Activated CD4-positive, alpha-beta memory T cell treated with anti-CD3 and anti-CD28 coated beads for 36 hours (primary cell): Measurements from ENCODE around the gene COQ10A. TPM values are rescaled to one million over a fixed set of nuclear protein-coding genes. Genes with fewer than 3 reads are reported as not detected.

Source experiments
- CTCF ChIA-PET: fragments of 350-600 bp; sonication (Branson Sonifier 250); formaldehyde crosslinking; loops from one replicate; lab custom pipeline; 2021; ENCODE audit warnings: antibody characterized with exemption, inconsistent platforms; lab: Charles Lee
- POLR2A ChIA-PET: fragments of 350-600 bp; sonication (Branson Sonifier 250); formaldehyde crosslinking; loops from one replicate; lab custom pipeline; 2021; ENCODE audit warnings: antibody characterized with exemption; lab: Charles Lee
- DNase-seq: peaks from one replicate; pipeline ENCODE4 v3.0.0-alpha.2; 2020
- H3K27ac Mint-ChIP-seq: one replicate; pipeline ENCODE4 v1.8.0; 2021; ENCODE audit warnings: mixed read lengths
- H3K27me3 Mint-ChIP-seq: one replicate; pipeline ENCODE4 v1.8.0; 2021; ENCODE audit warnings: mixed read lengths
- H3K36me3 Mint-ChIP-seq: one replicate; pipeline ENCODE4 v1.8.0; 2021; ENCODE audit warnings: mixed read lengths
- H3K4me1 Mint-ChIP-seq: one replicate; pipeline ENCODE4 v1.8.0; 2021; ENCODE audit warnings: low read depth, mixed read lengths
- H3K4me3 Mint-ChIP-seq: one replicate; pipeline ENCODE4 v1.8.0; 2021; ENCODE audit warnings: mild to moderate bottlenecking, mixed read lengths
- H3K9me3 Mint-ChIP-seq: one replicate; pipeline ENCODE4 v1.8.0; 2021; ENCODE audit warnings: mixed read lengths
- intact Hi-C: fragments of 100-400 bp; cut with micrococcal nuclease; formaldehyde crosslinking; loops from one replicate; pipeline ENCODE4 v1.15.1; 2023
- total RNA-seq, 2 experiments: library from RNA; stranded (reverse); gene quantifications; one replicate each; pipeline ENCODE4 v1.2.3, GENCODE V29; 2021

COQ10A gene
- total RNA-seq = 1 to 10 TPM; 6.3 to 7.0 TPM

DNA sequence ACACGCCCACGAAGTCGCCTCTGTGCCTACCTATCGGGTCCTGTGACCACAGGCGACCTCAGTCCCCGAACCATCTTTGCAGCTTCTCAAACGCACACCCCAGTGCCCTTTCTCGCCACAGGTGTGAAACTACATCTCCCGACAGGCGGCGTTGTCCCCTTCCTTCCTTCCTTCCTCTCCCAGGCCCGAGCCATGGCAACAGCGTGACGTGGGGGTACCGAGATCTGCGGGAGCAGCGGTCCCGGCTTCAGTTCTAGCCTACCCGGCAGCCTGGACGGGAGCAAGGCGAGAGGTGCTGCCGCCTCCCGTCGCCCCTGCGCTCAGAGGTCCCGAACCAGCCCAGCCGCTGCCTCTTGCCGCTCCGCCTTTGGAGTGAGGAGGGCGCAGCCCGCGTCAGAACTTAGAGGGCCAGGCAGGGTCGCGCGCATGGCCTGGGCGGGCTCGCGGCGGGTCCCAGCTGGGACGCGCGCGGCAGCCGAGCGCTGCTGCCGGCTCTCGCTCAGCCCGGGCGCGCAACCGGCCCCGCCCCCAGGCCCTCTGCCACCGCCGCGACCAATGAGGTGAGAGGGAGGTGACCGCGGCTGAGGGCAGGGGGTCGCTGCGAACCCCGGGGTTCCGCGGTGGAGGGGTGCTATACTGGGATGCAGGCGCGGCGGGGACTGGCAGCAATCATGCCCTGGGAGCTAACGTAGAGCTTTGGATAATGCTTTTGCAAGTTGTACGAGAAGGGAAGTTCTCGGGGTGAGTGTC is at the start of gene COQ10A:
Gene COQ10A, plus strand, starts transcription at position 250 of the 750 bp plus-strand sequence. Its CDS starts 177 bp downstream, at position 427.
- Mint-ChIP-seq H3K4me3 (peak within 1 kb of the TSS; percentile 88), H3K4me1 (peaks cover 20% of the 10 kb centered on the region), H3K27ac (peak within 1 kb of the TSS; percentile 79), H3K27me3 (no peaks in the 10 kb centered on the region), H3K9me3 (no peaks in the 10 kb centered on the region), H3K36me3 (peaks cover 5% of the 10 kb centered on the region)
- ChIA-PET CTCF (interaction anchor here (0.6 to 2.4 kb wide), 17 partner anchors 10 to 519 kb away, joined by 3 to 21 read pairs (median 5); partner anchors contain the start of genes ANKRD52, CNPY2, SMARCC2 and ZC3H10), POLR2A (interaction anchor here (0.6 to 1.6 kb wide), 8 partner anchors 9 to 78 kb away, joined by 3 to 5 read pairs (median 4); partner anchors contain the start of genes ANKRD52, CNPY2 and RNF41)
- DNase-seq = peak; percentile 91
- intact Hi-C loops = loop anchor here (1.0 to 2.0 kb wide), 4 partner anchors 9 to 201 kb away; partner anchors contain the start of genes ANKRD52, CS and SPRYD4

GRCh38 chr12:56219840-56220239 is 46.9 kb upstream of the COQ10A start:
- Mint-ChIP-seq H3K27ac (no peak overlapping the region), H3K27me3 (no peaks in the 10 kb centered on the region), H3K4me1 (peaks cover 30% of the 10 kb centered on the region), H3K36me3 (peaks cover 9% of the 10 kb centered on the region), H3K9me3 (no peaks in the 10 kb centered on the region), H3K4me3 (no peak overlapping the region)
- no peak for DNase-seq
- intact Hi-C loops = loop anchor here (5.0 to 10.0 kb wide), 4 partner anchors 37 to 403 kb away; partner anchors contain the start of genes ANKRD52, ORMDL2, RAB5B and RPS26
- ChIA-PET CTCF (interaction anchor here (0.6 to 4.0 kb wide), 3 partner anchors 13 to 173 kb away, joined by 3 to 50 read pairs (median 33); partner anchors contain the start of gene SMARCC2), POLR2A (no interaction called here)

DNA sequence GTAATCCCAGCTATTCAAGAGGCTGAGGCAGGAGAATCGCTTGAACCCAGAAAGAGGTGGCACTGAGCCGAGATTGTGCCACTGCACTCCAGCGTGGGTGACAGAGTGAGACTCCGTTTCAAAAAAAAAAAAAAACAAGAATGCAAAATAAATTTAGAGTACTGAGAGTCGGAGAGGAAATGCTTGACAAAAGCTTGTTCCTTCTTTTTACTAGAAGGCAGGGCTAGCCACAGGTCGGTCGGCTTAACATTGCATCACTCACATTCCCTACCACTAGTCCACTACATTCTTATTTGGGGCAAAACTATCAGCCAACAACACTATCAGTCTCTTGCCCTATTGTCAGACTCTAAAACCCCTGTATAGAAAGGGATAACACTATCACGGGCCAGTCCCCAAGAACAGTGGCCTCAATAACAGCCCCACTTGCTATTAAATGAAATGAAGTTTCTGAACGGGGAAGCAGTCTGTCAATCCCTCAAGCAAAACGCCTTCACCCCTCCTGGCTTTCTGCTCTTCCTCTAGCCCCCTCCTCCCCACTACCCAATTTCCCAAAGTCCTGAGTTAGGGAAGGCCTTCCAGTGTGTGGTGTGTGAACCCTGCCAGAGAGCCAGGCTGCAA is 46.0 kb upstream of the COQ10A start:
- no peaks in the 10 kb centered on the region for H3K9me3 Mint-ChIP-seq
- H3K27me3 Mint-ChIP-seq = no peaks in the 10 kb centered on the region
- H3K36me3 Mint-ChIP-seq = peaks cover 6% of the 10 kb centered on the region
- ChIA-PET CTCF (interaction anchor here (0.6 to 4.0 kb wide), 12 partner anchors 14 to 243 kb away, joined by 3 to 50 read pairs (median 8); partner anchors contain the start of genes ANKRD52, MYL6, MYL6B and SMARCC2), POLR2A (interaction anchor here (0.6 to 3.0 kb wide), 5 partner anchors 11 to 113 kb away, joined by 3 to 20 read pairs (median 10); partner anchors contain the start of genes ANKRD52, ESYT1, PAN2 and ZC3H10)
- peak overlapping the region; percentile 16 for H3K27ac Mint-ChIP-seq
- intact Hi-C loops = loop anchor here (5.0 to 10.0 kb wide), 4 partner anchors 37 to 403 kb away; partner anchors contain the start of genes ANKRD52, ORMDL2, RAB5B and RPS26
- peak overlapping the region; percentile 96 for H3K4me3 Mint-ChIP-seq
- DNase-seq = no peak
- peaks cover 36% of the 10 kb centered on the region for H3K4me1 Mint-ChIP-seq

GRCh38 chr12:56221232-56221756 is 45.4 kb upstream of the COQ10A start:
- H3K9me3 Mint-ChIP-seq = no peaks in the 10 kb centered on the region
- peak overlapping the region; percentile 96 for H3K4me3 Mint-ChIP-seq
- DNase-seq = no peak
- CTCF ChIA-PET = interaction anchor here (0.6 to 4.0 kb wide), 20 partner anchors 8 to 1181 kb away, joined by 3 to 50 read pairs (median 6); partner anchors contain the start of genes ANKRD52, MYL6, MYL6B and PA2G4
- H3K4me1 Mint-ChIP-seq = peaks cover 36% of the 10 kb centered on the region
- POLR2A ChIA-PET = interaction anchor here (0.6 to 3.0 kb wide), 12 partner anchors 10 to 248 kb away, joined by 3 to 20 read pairs (median 6); partner anchors contain the start of genes ANKRD52, CNPY2, ESYT1 and PAN2
- peaks cover 9% of the 10 kb centered on the region for H3K36me3 Mint-ChIP-seq
- H3K27ac Mint-ChIP-seq = peak overlapping the region; percentile 96
- intact Hi-C loops = loop anchor here (5.0 to 10.0 kb wide), 4 partner anchors 36 to 404 kb away; partner anchors contain the start of genes ANKRD52, ORMDL2, RAB5B and RPS26
- no peaks in the 10 kb centered on the region for H3K27me3 Mint-ChIP-seq

- intact Hi-C loops = loop anchor here (2.0 to 10.0 kb wide), 6 partner anchors 15 to 405 kb away; partner anchors contain the start of genes ANKRD52, MYL6B, ORMDL2 and RAB5B
- Mint-ChIP-seq H3K9me3 (no peaks in the 10 kb centered on the region), H3K27me3 (no peaks in the 10 kb centered on the region), H3K36me3 (peaks cover 6% of the 10 kb centered on the region), H3K4me3 (peak within 1 kb of the TSS; percentile 96), H3K4me1 (peaks cover 33% of the 10 kb centered on the region), H3K27ac (peak within 1 kb of the TSS; percentile 96)
- POLR2A ChIA-PET = interaction anchor here (0.8 to 3.0 kb wide), 17 partner anchors 19 to 248 kb away, joined by 3 to 20 read pairs (median 4); partner anchors contain the start of genes ANKRD52, CNPY2, ESYT1 and MYL6B
- DNase-seq = peak; percentile 95
- CTCF ChIA-PET = interaction anchor here (0.6 to 4.0 kb wide), 25 partner anchors 9 to 1181 kb away, joined by 3 to 50 read pairs (median 4); partner anchors contain the start of genes ANKRD52, ESYT1, MYL6 and MYL6B
Measured at GRCh38 chr12:56221757-56222530, 44.8 kb upstream of the COQ10A start, which contains the start of gene RNF41. RNF41 (minus strand) TSS chr12:56221922; CDS start chr12:56214047, 7,875 bp downstream.

- Mint-ChIP-seq H3K36me3 (peaks cover 9% of the 10 kb centered on the region), H3K27me3 (no peaks in the 10 kb centered on the region), H3K4me3 (peak overlapping the region; percentile 96), H3K4me1 (peaks cover 33% of the 10 kb centered on the region), H3K9me3 (no peaks in the 10 kb centered on the region), H3K27ac (peak overlapping the region; percentile 96)
- POLR2A ChIA-PET = interaction anchor here (0.8 to 3.0 kb wide), 15 partner anchors 19 to 249 kb away, joined by 3 to 20 read pairs (median 4); partner anchors contain the start of genes ANKRD52, ESYT1, MYL6B and PA2G4
- intact Hi-C loops = loop anchor here (2.0 to 10.0 kb wide), 6 partner anchors 16 to 405 kb away; partner anchors contain the start of genes ANKRD52, MYL6B, ORMDL2 and RAB5B
- DNase-seq = no peak
- CTCF ChIA-PET = interaction anchor here (0.6 to 4.0 kb wide), 22 partner anchors 9 to 283 kb away, joined by 3 to 50 read pairs (median 4); partner anchors contain the start of genes ANKRD52, ESYT1, MYL6 and PA2G4
Measured at GRCh38 chr12:56222531-56222895, 44.2 kb upstream of the COQ10A start.

GRCh38 chr12:56223571-56224101 is 43.1 kb upstream of the COQ10A start:
- peak overlapping the region; percentile 80 for H3K27ac Mint-ChIP-seq
- no peaks in the 10 kb centered on the region for H3K9me3 Mint-ChIP-seq
- H3K4me3 Mint-ChIP-seq = peak overlapping the region; percentile 87
- peaks cover 9% of the 10 kb centered on the region for H3K36me3 Mint-ChIP-seq
- H3K4me1 Mint-ChIP-seq = peaks cover 33% of the 10 kb centered on the region
- intact Hi-C loops = loop anchor here (1.0 to 10.0 kb wide), 11 partner anchors 11 to 406 kb away; partner anchors contain the start of genes ANKRD52, MYL6B, ORMDL2 and RAB5B
- no peak for DNase-seq
- no peaks in the 10 kb centered on the region for H3K27me3 Mint-ChIP-seq
- ChIA-PET POLR2A (interaction anchor here (0.7 kb wide), 1 partner anchor 105 kb away, joined by 3 read pairs; the partner anchor contains the start of gene ZC3H10), CTCF (interaction anchor here (2.7 to 4.0 kb wide), 3 partner anchors 16 to 240 kb away, joined by 12 to 50 read pairs (median 33); partner anchors contain the start of gene SMARCC2)

GRCh38 chr12:56224102-56224701 is 42.5 kb upstream of the COQ10A start, which contains the start of gene NABP2:
NABP2 (plus strand) TSS chr12:56224342; CDS start chr12:56224857, 515 bp downstream.
- Mint-ChIP-seq H3K27me3 (no peaks in the 10 kb centered on the region), H3K36me3 (peaks cover 11% of the 10 kb centered on the region), H3K4me3 (peak within 1 kb of the TSS; percentile 96), H3K9me3 (no peaks in the 10 kb centered on the region), H3K27ac (peak within 1 kb of the TSS; percentile 80), H3K4me1 (peaks cover 33% of the 10 kb centered on the region)
- ChIA-PET CTCF (interaction anchor here (4.0 kb wide), 1 partner anchor 35 kb away, joined by 50 read pairs; the partner anchor contains the start of gene SMARCC2), POLR2A (no interaction called here)
- peak; percentile 97 for DNase-seq
- intact Hi-C loops = loop anchor here (1.0 to 10.0 kb wide), 9 partner anchors 12 to 407 kb away; partner anchors contain the start of genes ANKRD52, ORMDL2, RAB5B and RPS26

DNA sequence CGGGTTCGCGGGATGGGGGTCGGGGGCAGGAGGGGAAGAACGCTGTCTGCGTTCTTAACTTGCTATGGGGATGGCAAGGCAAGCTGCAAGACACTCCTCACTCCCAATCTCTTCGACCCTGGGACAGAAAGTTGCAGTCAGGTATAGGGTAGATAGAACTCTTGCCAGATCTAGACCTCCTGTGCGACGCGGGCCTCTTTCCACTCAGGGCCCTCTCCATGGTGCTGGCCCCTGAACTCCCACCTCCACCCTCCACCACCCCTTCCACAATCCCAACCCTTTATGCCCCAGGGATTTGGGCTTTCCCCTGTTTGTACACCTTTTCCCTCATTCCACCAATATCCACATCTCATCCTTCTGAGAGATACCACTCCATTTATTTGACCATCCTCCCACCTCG is 41.8 kb upstream of the COQ10A start:
- Mint-ChIP-seq H3K27ac (peak overlapping the region; percentile 71), H3K4me1 (peaks cover 33% of the 10 kb centered on the region), H3K36me3 (peaks cover 12% of the 10 kb centered on the region), H3K9me3 (no peaks in the 10 kb centered on the region), H3K27me3 (no peaks in the 10 kb centered on the region), H3K4me3 (peak overlapping the region; percentile 87)
- intact Hi-C loops = loop anchor here (1.0 to 10.0 kb wide), 9 partner anchors 13 to 408 kb away; partner anchors contain the start of genes ANKRD52, ORMDL2, RAB5B and RPS26
- CTCF ChIA-PET = interaction anchor here (1.2 to 1.4 kb wide), 2 partner anchors 28 to 33 kb away, joined by 3 to 6 read pairs; partner anchors contain the start of gene ANKRD52
- DNase-seq = peak; percentile 15
- POLR2A ChIA-PET = no interaction called here
